Breast epithelium (tissue), 4 donors: ENCODE measurements around the gene TPSB2. TPM values are rescaled to one million over a fixed set of nuclear protein-coding genes. Genes with fewer than 3 reads are reported as not detected.
"Not testable (repeated sequence)": the region's sequence is repeated elsewhere in the genome, so short reads cannot be mapped to it uniquely, and the experiment has no call there.

Experiments
- DNase-seq, 2 donors: peaks; one replicate each; pipeline ENCODE4 v3.0.0-alpha.2; 2019; ENCODE audit warnings: low spot score in 2 of 2
- H3K27ac ChIP-seq, 2 donors: fragments of 200-600 bp; sonication (generic) in 1 of 2; one replicate each; pipeline ENCODE4 v1.5.1; 2016 to 2019; ENCODE audit warnings: mild to moderate bottlenecking in 1 of 2
- H3K27me3 ChIP-seq, 2 donors: fragments of 200-600 bp; sonication (generic) in 1 of 2; one replicate each; pipeline versions ENCODE4 v1.5.1 to v1.6.0; 2017 to 2019; ENCODE audit warnings: control low read depth in 1 of 2, mild to moderate bottlenecking in 1 of 2
- H3K36me3 ChIP-seq: fragments of 200-600 bp; one replicate; pipeline ENCODE4 v1.5.1; 2019
- H3K4me1 ChIP-seq, 2 donors: fragments of 200-600 bp; sonication (generic); one replicate each; pipeline ENCODE4 v1.5.1; 2016 to 2019; ENCODE audit warnings: control low read depth in 1 of 2
- H3K4me3 ChIP-seq, 3 donors: fragments of 200-600 bp; sonication (generic); 1 replicate in 2 of 3; 2 replicates in 1 of 3; pipeline ENCODE4 v1.5.1; 2016 to 2019; ENCODE audit warnings: mild to moderate bottlenecking in 3 of 3, moderate library complexity in 2 of 3
- H3K9me3 ChIP-seq, 2 donors: fragments of 200-600 bp; sonication (generic) in 1 of 2; one replicate each; pipeline ENCODE4 v1.5.1; 2016 to 2019; ENCODE audit warnings: control low read depth in 1 of 2
- CTCF ChIP-seq, 3 donors: fragments of 450-650 bp; IDR thresholded peaks; one replicate each; pipeline ENCODE4 v1.5.1; 2016 to 2017; ENCODE audit warnings: antibody characterized with exemption in 3 of 3, mild to moderate bottlenecking in 3 of 3, moderate library complexity in 3 of 3
- POLR2A ChIP-seq: fragments of 450-650 bp; IDR thresholded peaks from one replicate; pipeline ENCODE4 v1.6.1; 2016; ENCODE audit warnings: antibody characterized with exemption, mild to moderate bottlenecking, moderate library complexity
- POLR2AphosphoS5 ChIP-seq, 3 donors: sonication (generic); formaldehyde crosslinking; IDR thresholded peaks; one replicate each; pipeline ENCODE4 v1.6.1; 2017; ENCODE audit warnings: antibody characterized with exemption in 3 of 3
- intact Hi-C: fragments of 100-400 bp; cut with DNase I; formaldehyde crosslinking; loops from one replicate; pipeline ENCODE4 v1.15.1; 2023; ENCODE audit warnings: low total_unique reads
- total RNA-seq, 3 donors: library from RNA; depleted of rRNA; stranded (reverse); fragments of >200 nt; gene quantifications; one replicate each; pipeline ENCODE4 v1.1.0, GENCODE V29; 2016

Gene TPSB2
- 100 to 1,000 TPM in 1 of 3 donors, 10 to 100 TPM in 1, 1 to 10 TPM in 1; 5.6 to 195 (median 22.4) TPM for total RNA-seq

GRCh38 chr16:1230084-1230470, at the start of gene TPSB2:
TSS of gene TPSB2 (minus strand) at chr16:1230184. CDS start at chr16:1229951, 233 bp downstream.
- DNase-seq, H3K4me3 ChIP-seq, H3K36me3 ChIP-seq, H3K9me3 ChIP-seq, H3K4me1 ChIP-seq, intact Hi-C loops, H3K27me3 ChIP-seq, H3K27ac ChIP-seq: not testable (repeated sequence)

GRCh38 chr16:1279081-1279944, 49.3 kb upstream of the TPSB2 start:
- no peak for DNase-seq
- intact Hi-C loops: no loop called here
- H3K27me3 ChIP-seq: peaks cover 0 to 60% of the 10 kb centered on the region in 2 donors
- H3K9me3 ChIP-seq: no peaks in the 10 kb centered on the region
- no peaks in the 10 kb centered on the region for H3K4me1 ChIP-seq
- no peak overlapping the region for H3K27ac ChIP-seq
- no peaks in the 10 kb centered on the region for H3K36me3 ChIP-seq
- no peak for TF ChIP-seq POLR2AphosphoS5 (IDR thresholded peaks at IDR 0.05)
- TF ChIP-seq CTCF (IDR thresholded peaks at IDR 0.05): no peak
- no peak for TF ChIP-seq POLR2A
- no peak overlapping the region for H3K4me3 ChIP-seq

DNA sequence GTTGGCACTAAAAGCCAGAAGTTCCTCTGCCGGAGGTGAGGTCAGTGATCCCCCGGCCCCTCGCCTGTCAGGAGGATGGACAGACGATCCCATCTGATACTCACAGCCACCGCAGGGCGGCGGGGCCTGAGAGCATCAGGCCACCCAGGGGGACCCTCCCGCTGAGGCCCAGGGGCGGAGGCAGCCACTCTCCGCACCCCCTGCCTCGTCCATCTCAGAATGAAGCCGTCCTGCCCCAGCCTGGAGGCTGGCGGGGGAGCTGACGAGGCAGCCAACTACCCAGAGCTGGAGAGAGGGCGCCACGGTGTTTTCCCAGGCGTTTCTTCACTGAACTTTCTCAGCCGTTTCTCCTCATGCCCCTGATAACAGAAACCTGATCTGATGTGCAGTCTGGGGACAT, 48.5 kb upstream of the TPSB2 start:
- H3K27ac ChIP-seq: no peak overlapping the region
- no peaks in the 10 kb centered on the region for H3K36me3 ChIP-seq
- intact Hi-C loops: no loop called here
- H3K4me3 ChIP-seq: no peak overlapping the region
- H3K9me3 ChIP-seq: no peaks in the 10 kb centered on the region
- TF ChIP-seq POLR2A (no peak), POLR2AphosphoS5 (IDR thresholded peaks at IDR 0.05) (no peak), CTCF (IDR thresholded peaks at IDR 0.05) (no peak)
- DNase-seq: no peak
- H3K4me1 ChIP-seq: no peaks in the 10 kb centered on the region
- peaks cover 0 to 57% of the 10 kb centered on the region in 2 donors for H3K27me3 ChIP-seq

- H3K4me1 ChIP-seq: no peaks in the 10 kb centered on the region
- no peak for TF ChIP-seq CTCF (IDR thresholded peaks at IDR 0.05)
- no peak for TF ChIP-seq POLR2AphosphoS5 (IDR thresholded peaks at IDR 0.05)
- no peak for TF ChIP-seq POLR2A
- no peak overlapping the region for H3K4me3 ChIP-seq
- no peaks in the 10 kb centered on the region for H3K36me3 ChIP-seq
- intact Hi-C loops: no loop called here
- H3K9me3 ChIP-seq: no peaks in the 10 kb centered on the region
- peaks cover 0 to 54% of the 10 kb centered on the region in 2 donors for H3K27me3 ChIP-seq
- no peak overlapping the region for H3K27ac ChIP-seq
- DNase-seq: no peak
These were observed 47.8 kb upstream of the TPSB2 start for GRCh38 chr16:1277617-1278282.

DNA sequence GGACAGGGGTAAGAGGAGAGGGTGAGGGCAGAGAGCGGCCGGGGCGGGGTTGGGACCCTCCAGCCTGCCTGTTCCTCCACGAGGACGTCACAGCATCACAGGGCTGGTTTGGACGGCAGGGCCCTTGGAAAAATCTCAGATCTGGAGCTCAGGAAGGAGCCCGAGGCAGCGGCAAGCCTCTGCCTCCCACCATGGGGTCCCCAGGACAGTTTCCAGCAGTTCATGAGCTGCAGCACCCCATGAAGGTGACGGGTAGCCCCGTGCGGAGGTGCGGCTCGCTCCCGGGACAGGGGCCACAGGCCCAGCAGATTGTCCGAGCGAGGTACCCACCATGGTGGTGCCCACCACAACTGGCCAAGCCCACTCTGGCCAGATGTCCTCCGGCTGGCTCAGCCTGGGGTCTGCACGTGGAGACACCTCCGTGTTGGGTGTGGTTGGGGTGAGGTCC, 47.2 kb upstream of the TPSB2 start:
- no peaks in the 10 kb centered on the region for H3K9me3 ChIP-seq
- H3K4me3 ChIP-seq: no peak overlapping the region
- TF ChIP-seq POLR2AphosphoS5 (IDR thresholded peaks at IDR 0.05) (no peak), POLR2A (no peak), CTCF (IDR thresholded peaks at IDR 0.05) (no peak)
- intact Hi-C loops: no loop called here
- H3K27ac ChIP-seq: no peak overlapping the region
- H3K4me1 ChIP-seq: no peaks in the 10 kb centered on the region
- H3K36me3 ChIP-seq: no peaks in the 10 kb centered on the region
- no peak for DNase-seq
- peaks cover 0 to 50% of the 10 kb centered on the region in 2 donors for H3K27me3 ChIP-seq
